Measurements from ENCODE around the gene CTNND2.

CTNND2 gene

DNA sequence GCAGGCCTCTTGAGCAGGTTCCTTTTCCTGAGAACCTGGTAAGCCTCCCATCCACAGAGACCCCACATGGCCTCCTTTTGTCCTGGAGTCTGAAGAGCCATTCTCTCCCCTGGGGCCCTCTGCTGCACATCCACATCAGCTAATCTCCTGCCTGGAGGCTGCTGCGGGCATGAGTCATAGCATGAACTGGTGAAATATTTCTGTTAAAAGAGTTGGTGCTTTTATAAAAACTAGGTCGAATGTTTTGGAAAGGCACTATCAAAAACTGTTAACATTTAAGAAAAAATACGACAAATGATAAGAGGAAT is 399.4 kb downstream of the CTNND2 start:
- TF ChIP-seq, protein P1, sequence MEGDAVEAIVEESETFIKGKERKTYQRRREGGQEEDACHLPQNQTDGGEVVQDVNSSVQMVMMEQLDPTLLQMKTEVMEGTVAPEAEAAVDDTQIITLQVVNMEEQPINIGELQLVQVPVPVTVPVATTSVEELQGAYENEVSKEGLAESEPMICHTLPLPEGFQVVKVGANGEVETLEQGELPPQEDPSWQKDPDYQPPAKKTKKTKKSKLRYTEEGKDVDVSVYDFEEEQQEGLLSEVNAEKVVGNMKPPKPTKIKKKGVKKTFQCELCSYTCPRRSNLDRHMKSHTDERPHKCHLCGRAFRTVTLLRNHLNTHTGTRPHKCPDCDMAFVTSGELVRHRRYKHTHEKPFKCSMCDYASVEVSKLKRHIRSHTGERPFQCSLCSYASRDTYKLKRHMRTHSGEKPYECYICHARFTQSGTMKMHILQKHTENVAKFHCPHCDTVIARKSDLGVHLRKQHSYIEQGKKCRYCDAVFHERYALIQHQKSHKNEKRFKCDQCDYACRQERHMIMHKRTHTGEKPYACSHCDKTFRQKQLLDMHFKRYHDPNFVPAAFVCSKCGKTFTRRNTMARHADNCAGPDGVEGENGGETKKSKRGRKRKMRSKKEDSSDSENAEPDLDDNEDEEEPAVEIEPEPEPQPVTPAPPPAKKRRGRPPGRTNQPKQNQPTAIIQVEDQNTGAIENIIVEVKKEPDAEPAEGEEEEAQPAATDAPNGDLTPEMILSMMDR (IDR thresholded peaks at IDR 0.05; ENCODE audit: low read depth, low read length), result no peak
- Histone ChIP-seq H3K27ac (no peak overlapping the region), H3K9me3 (ENCODE audit: severe bottlenecking) (peaks cover 4% of the 10 kb centered on the region), H3K27me3 (ENCODE audit: insufficient read depth, low read depth, severe bottlenecking) (no peaks in the 10 kb centered on the region), H3K4me3 (ENCODE audit: low read depth, low read length) (no peak overlapping the region), H3K36me3 (no peaks in the 10 kb centered on the region)
- DNase-seq, result peak; percentile 21

DNA sequence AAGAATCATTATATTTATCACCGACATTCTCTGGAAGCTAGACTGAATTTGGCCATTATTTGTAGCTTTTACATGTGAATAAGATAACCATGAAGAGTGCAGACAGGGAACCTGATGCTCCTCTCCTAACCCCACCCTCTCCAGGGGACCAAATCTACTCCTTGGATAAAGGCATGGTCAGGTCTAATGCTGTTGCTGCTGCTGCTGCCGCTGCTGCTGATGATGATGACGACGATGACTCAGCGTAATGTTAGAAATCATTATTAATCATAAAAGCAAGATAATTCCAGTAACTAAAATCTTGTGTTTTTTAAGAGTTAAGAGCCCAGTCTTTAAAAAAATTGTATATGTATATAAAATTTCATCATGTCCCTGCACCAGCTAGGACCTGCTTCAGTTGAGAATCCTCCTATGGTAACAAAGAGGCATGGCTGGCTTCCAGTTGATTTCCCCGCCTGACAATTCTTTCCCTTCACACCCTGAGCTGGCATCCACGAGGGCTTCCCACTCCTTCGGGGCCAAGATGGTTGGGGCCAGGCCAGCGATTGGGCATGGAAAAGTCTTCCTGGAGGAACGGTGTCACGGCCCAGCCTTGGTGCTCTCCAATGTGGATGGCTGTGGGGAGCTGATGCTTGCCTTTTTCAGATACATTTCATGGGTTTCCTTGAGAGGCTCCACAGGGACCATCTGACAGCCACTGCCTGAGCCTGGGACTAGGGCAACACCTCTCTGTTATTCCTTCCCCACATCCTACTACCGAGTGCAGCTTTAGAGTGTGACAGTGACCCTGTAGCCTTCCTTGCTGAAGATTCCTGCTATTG is 400.0 kb downstream of the CTNND2 start:
- Histone ChIP-seq H3K27me3 (ENCODE audit: insufficient read depth, low read depth, severe bottlenecking) (no peaks in the 10 kb centered on the region), H3K27ac (no peak overlapping the region), H3K36me3 (no peaks in the 10 kb centered on the region), H3K9me3 (ENCODE audit: severe bottlenecking) (peaks cover 4% of the 10 kb centered on the region), H3K4me3 (ENCODE audit: low read depth, low read length) (no peak overlapping the region)
- no peak for DNase-seq
- TF ChIP-seq, protein P1 (IDR thresholded peaks at IDR 0.05; ENCODE audit: low read depth, low read length), result no peak

DNA sequence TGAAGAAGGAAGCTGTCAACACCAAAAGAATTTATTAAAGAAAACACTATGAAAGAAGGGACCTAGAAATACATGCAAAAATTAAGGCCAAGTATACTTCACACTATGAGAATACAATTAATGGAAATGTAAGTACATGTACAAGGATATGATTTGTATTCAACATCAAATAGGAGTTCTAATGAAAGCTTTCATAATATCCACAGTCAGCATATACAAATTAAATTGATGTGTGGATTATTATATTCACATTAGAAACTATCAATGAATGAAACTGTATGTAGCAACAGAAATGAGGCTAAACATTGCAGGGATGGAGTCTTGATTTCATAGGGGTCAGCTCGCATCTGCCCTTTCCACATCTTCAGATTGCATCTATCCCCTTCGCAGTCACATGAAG is 401.5 kb downstream of the CTNND2 start:
- TF ChIP-seq, protein P1 (IDR thresholded peaks at IDR 0.05; ENCODE audit: low read depth, low read length), result no peak
- Histone ChIP-seq H3K27me3 (ENCODE audit: insufficient read depth, low read depth, severe bottlenecking) (no peaks in the 10 kb centered on the region), H3K36me3 (no peaks in the 10 kb centered on the region), H3K4me3 (ENCODE audit: low read depth, low read length) (no peak overlapping the region), H3K27ac (no peak overlapping the region), H3K9me3 (ENCODE audit: severe bottlenecking) (peaks cover 4% of the 10 kb centered on the region)
- no peak for DNase-seq

DNA sequence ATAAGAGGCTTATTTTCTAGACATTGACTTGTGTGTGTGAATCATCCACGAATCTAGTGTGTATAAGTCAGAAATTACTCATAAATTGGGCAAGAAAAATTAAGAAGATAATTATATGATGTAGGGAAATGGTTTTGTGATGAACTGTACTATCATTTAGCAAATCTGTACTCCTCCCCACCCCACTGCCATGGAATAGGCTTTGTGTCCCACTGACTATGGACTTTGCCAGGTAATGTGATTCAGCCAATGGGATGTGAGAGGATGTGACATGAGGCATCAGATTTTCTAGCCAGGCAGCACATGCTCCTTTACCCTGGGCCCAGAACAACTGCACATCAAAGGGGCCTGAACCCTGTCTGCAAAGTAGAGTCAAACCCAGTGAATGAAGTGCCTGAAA is 406.6 kb downstream of the CTNND2 start:
- Histone ChIP-seq H3K27me3 (ENCODE audit: insufficient read depth, low read depth, severe bottlenecking) (no peaks in the 10 kb centered on the region), H3K9me3 (ENCODE audit: severe bottlenecking) (peaks cover 4% of the 10 kb centered on the region), H3K27ac (no peak overlapping the region), H3K36me3 (no peaks in the 10 kb centered on the region), H3K4me3 (ENCODE audit: low read depth, low read length) (no peak overlapping the region)
- TF ChIP-seq, protein P1 (IDR thresholded peaks at IDR 0.05; ENCODE audit: low read depth, low read length), result no peak
- no peak for DNase-seq

DNA sequence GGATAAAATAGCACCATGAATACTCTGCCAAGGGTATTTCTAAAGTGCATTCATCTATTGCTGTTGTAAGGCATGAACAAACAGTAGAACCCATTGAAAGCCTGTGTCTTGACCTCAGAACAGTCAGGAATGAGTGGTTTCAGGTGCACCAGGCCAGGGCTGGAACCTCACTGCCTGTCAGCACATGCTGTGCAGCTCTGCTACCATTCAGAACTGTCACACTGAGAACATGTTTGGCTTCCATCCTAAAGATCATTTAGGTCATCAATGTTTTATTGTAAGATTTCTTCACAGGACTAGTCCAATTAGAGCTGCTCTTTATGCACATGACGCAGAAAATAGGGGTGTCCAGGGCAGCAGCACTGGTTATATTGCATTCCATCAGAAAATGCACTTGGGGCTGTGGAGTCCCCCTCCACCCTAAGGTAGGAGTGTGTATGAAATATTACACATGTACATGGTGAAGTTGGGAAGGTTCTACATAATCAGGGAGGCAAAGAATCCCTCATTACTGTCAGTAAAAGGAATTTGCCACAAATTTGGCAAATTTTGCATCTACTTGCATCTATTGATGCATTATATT is 408.0 kb downstream of the CTNND2 start:
- Histone ChIP-seq H3K9me3 (ENCODE audit: severe bottlenecking) (peaks cover under 1% of the 10 kb centered on the region), H3K27me3 (ENCODE audit: insufficient read depth, low read depth, severe bottlenecking) (no peaks in the 10 kb centered on the region), H3K36me3 (no peaks in the 10 kb centered on the region), H3K27ac (no peak overlapping the region), H3K4me3 (ENCODE audit: low read depth, low read length) (no peak overlapping the region)
- no peak for DNase-seq
- TF ChIP-seq, protein P1 (IDR thresholded peaks at IDR 0.05; ENCODE audit: low read depth, low read length), result no peak
